Keratinocyte (primary cell): ENCODE results near the gene HIVEP1.

ENCODE experiments used
- CTCF ChIP-seq, 3 experiments: IDR thresholded peaks in 1 of 3; conservative IDR thresholded peaks in 1 of 3; optimal IDR thresholded peaks in 1 of 3; 2 replicates in 2 of 3; 3 replicates in 1 of 3; pipeline versions ENCODE3 to v1.5.1; 2011; ENCODE audit warnings: low read length in 3 of 3, mild to moderate bottlenecking in 3 of 3, moderate library complexity in 2 of 3, control low read depth in 1 of 3, inconsistent platforms in 1 of 3; ENCODE audit not compliant: insufficient read depth in 2 of 3; ENCODE audit errors: extremely low read depth in 1 of 3
- EZH2 ChIP-seq: IDR thresholded peaks from one replicate; pipeline ENCODE4 v1.6.1; 2012; ENCODE audit warnings: inconsistent platforms, mild to moderate bottlenecking, low read length, moderate library complexity

- no peak for TF ChIP-seq CTCF (optimal IDR thresholded peaks at IDR 0.05 in 1 of 3, IDR thresholded peaks at IDR 0.05 in 1 of 3, conservative IDR thresholded peaks at IDR 0.05 in 1 of 3; ENCODE audit: extremely low read depth in 1 of 3, insufficient read depth in 2 of 3, low read length in 3 of 3)
- no peak for TF ChIP-seq EZH2
Measured at GRCh38 chr6:12132351-12133222, 120.5 kb downstream of the HIVEP1 start.
